ENCODE data around the gene NSUN4. TPM values are rescaled to one million over a fixed set of nuclear protein-coding genes. Genes with fewer than 3 reads are reported as not detected.

Gene NSUN4
- total and polyA plus RNA-seq, 2 donors (not counting 1 experiment from before 2014, with no cell fraction given) = 21.3 to 33.7 TPM

DNA sequence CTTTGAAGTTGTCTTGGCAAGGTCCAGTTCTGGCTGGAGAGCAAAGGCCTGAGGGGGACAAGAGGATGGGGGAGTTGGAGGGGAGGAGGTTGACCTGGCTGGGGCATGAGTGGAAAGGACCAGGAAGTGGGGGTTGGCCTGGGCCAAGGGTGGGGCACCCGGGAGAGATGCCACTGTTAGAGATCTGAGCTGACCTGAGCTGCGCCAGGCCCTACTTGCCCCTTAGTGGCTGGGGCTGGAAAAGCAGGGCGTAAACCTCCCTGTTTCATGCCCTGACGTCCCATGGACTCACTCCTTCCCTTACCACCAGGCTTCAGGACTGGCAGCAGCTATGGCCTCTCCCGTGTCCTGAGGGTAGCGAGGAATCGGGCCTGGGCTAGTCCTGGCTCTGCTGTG lies 70.4 kb downstream of the NSUN4 start:
- Histone ChIP-seq H3K4me2 (replicated peaks; ENCODE audit: low read depth, low read length, poor library complexity, severe bottlenecking) (no peak overlapping the region), H3K27me3 (replicated peaks in 1 of 4; ENCODE audit: control extremely low read depth in 1 of 4, control insufficient read depth in 3 of 4, insufficient read depth in 4 of 4, low read length in 3 of 4) (no peaks in the 10 kb centered on the region), H3K9ac (ENCODE audit: low read length) (no peak overlapping the region), H3K4me3 (ENCODE audit: control extremely low read depth in 1 of 5, extremely low read depth in 1 of 5, insufficient read depth in 1 of 5, low read depth in 2 of 5, low read length in 4 of 5) (no peak overlapping the region), H3K27ac (ENCODE audit: low read length in 2 of 2) (no peak overlapping the region), H2AFZ (ENCODE audit: insufficient read depth, low read depth, low read length, poor library complexity, severe bottlenecking) (no peak overlapping the region), H3K9me3 (ENCODE audit: control extremely low read depth in 1 of 3, control insufficient read depth in 2 of 3, insufficient read depth in 1 of 3, low read length in 2 of 3) (no peaks in the 10 kb centered on the region), H4K20me1 (ENCODE audit: control insufficient read depth, insufficient read depth, low read length, poor library complexity, severe bottlenecking) (no peaks in the 10 kb centered on the region), H3K79me2 (ENCODE audit: control insufficient read depth, insufficient read depth, low read length) (no peaks in the 10 kb centered on the region), H3K4me1 (ENCODE audit: control insufficient read depth in 2 of 2, insufficient read depth in 2 of 2, low read length in 2 of 2) (no peaks in the 10 kb centered on the region), H3K36me3 (replicated peaks in 1 of 2; ENCODE audit: control extremely low read depth in 1 of 2, control insufficient read depth in 1 of 2, extremely low read depth in 1 of 2, insufficient read depth in 2 of 2, low read length in 1 of 2) (no peaks in the 10 kb centered on the region)
- WGBS (ENCODE audit: insufficient coverage) = 90% methylated on average over 7 of the region's 7 CpGs
- Mint-ChIP-seq H3K4me3 (no peak overlapping the region), H3K27ac (no peak overlapping the region), H3K9me3 (ENCODE audit: insufficient read depth) (no peaks in the 10 kb centered on the region), H3K4me1 (no peaks in the 10 kb centered on the region), H3K27me3 (no peaks in the 10 kb centered on the region)
- TF ChIP-seq EZH2 (IDR thresholded peaks at IDR 0.05; ENCODE audit: borderline replicate concordance, insufficient read depth, low read depth, low read length, poor library complexity, severe bottlenecking) = no peak
- TF ChIP-seq CTCF (IDR thresholded peaks at IDR 0.05) = no peak
- POLR2A ChIA-PET = no interaction called here
- ATAC-seq (ENCODE audit: low read depth) = no peak
- intact Hi-C loops (cut with micrococcal nuclease) = no loop called here
- no peak for DNase-seq
- CTCF ChIA-PET = interaction anchor here (1.4 kb wide), 1 partner anchor 9 kb away, joined by 4 read pairs; no protein-coding TSS in a partner anchor

Other genes starting within 250 kb of the NSUN4 start
- 0.17 and 0.78 TPM in 2 replicates for gene PIK3R3, start 208.2 kb upstream of the NSUN4 start, total RNA-seq
- 0.06 and 0.19 TPM in 2 replicates for gene PIK3R3, start 208.2 kb upstream of the NSUN4 start, polyA plus RNA-seq
- not detected in 2 replicates for gene TSPAN1, start 165.7 kb upstream of the NSUN4 start, total RNA-seq
- gene TSPAN1, start 165.7 kb upstream of the NSUN4 start, polyA plus RNA-seq = not detected in 2 replicates
- not detected in 2 replicates for gene P3R3URF, start 164.3 kb upstream of the NSUN4 start, total RNA-seq
- not detected in 2 replicates for gene P3R3URF, start 164.3 kb upstream of the NSUN4 start, polyA plus RNA-seq
- gene POMGNT1, start 142.4 kb upstream of the NSUN4 start, total RNA-seq = 50.8 and 51.0 TPM in 2 replicates
- gene POMGNT1, start 142.4 kb upstream of the NSUN4 start, polyA plus RNA-seq = 31.0 and 32.6 TPM in 2 replicates
- gene LURAP1, start 137.5 kb upstream of the NSUN4 start, total RNA-seq = 0.34 and 0.41 TPM in 2 replicates
- gene LURAP1, start 137.5 kb upstream of the NSUN4 start, polyA plus RNA-seq = 0.09 and 0.27 TPM in 2 replicates
- 1.1 and 1.9 TPM in 2 replicates for gene RAD54L, start 93.0 kb upstream of the NSUN4 start, total RNA-seq
- 0.57 and 1.1 TPM in 2 replicates for gene RAD54L, start 93.0 kb upstream of the NSUN4 start, polyA plus RNA-seq
- gene LRRC41, start 37.2 kb upstream of the NSUN4 start, total RNA-seq = 39.0 and 40.7 TPM in 2 replicates
- 15.6 and 20.1 TPM in 2 replicates for gene LRRC41, start 37.2 kb upstream of the NSUN4 start, polyA plus RNA-seq
- gene UQCRH, start 37.1 kb upstream of the NSUN4 start, total RNA-seq = 144 and 146 TPM in 2 replicates
- gene UQCRH, start 37.1 kb upstream of the NSUN4 start, polyA plus RNA-seq = 310 and 380 TPM in 2 replicates
- gene FAAH, start 53.5 kb downstream of the NSUN4 start, total RNA-seq = 5.6 and 10.0 TPM in 2 replicates
- gene FAAH, start 53.5 kb downstream of the NSUN4 start, polyA plus RNA-seq = 6.8 and 9.6 TPM in 2 replicates
- gene DMBX1, start 149.0 kb downstream of the NSUN4 start, total RNA-seq = not detected in 2 replicates
- gene DMBX1, start 149.0 kb downstream of the NSUN4 start, polyA plus RNA-seq = not detected in 2 replicates
- not detected in 2 replicates for gene KNCN, start 210.8 kb downstream of the NSUN4 start, total RNA-seq
- gene KNCN, start 210.8 kb downstream of the NSUN4 start, polyA plus RNA-seq = not detected in 2 replicates

All from B cell (primary cell).